HG03442 (cell line): ENCODE data around the gene PPP1R3A.

Experiments used
- ATAC-seq: cut with Tn5 transposase; IDR thresholded peaks from one replicate; pipeline ENCODE4 v1.9.1; 2021; ENCODE audit warnings: mild to moderate bottlenecking, moderate library complexity; ENCODE audit not compliant: unreplicated experiment

Gene PPP1R3A

DNA sequence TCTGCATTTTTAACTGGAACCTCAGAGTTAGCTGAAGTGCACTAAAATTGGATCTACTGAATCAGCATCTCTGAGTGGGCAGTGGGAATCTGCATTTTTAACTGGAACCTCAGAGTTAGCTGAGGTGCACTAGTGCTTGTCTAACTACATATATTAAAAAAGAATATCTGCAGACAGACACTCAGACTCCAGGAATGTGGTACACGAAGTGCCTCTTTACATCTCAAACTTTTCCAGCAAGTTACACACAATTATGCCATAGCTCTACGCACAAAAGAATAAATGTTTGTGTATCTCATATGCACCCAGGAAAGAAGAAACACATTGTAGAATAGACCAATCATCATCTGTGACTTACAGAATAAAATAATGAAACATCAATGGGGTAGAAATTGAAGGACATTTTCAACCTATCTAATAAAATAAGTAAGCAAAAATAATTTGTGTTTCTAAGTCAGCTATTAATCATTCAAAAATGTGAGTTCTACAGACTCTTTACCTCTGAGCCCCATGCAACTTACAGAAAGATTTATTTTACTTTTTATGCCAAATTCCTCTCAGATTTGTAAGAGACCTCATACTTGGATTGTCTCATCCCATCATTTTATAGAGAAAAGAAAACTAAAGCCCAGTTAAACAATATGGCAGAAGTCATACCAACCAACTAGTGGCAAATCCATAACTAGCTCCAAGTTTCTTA is 28.3 kb downstream of the PPP1R3A start:
- no peak for ATAC-seq

DNA sequence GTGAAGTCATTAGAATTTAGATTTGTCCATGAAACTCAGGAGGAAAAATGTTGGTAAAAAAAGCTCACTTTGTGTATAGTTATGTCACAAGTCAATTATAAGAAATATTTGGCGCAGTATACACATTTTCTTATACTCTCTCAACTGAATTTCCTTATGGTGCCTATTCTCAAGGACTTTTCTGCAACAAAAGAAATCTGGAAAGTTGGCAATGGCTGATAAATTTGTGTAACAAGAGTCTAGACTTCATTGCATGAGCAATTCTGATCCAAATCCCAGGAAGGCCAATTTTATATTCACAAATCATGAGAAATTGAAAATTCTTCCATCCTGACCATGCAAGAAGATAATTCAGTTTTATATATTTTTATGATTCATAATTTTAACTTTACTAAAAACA is 35.7 kb downstream of the PPP1R3A start:
- no peak for ATAC-seq

DNA sequence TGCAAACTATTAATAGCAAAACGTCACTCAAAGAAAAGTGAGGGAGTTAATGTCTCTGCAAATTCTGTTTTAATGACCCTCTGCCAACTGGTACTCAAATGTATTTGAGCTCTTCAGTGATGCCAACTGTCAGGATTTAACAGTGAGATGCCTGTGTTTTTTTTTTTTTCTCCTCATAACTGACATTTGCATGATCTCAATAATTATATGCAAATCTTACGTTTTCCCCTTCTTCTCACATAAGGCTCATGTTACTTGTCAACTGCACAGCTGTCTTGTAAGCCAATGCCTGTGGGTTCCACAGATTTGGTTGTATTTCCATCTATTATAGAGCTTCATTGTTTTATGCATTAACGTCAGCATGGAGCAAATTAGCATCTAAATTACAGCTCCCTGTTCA is 38.2 kb downstream of the PPP1R3A start:
- ATAC-seq: no peak

DNA sequence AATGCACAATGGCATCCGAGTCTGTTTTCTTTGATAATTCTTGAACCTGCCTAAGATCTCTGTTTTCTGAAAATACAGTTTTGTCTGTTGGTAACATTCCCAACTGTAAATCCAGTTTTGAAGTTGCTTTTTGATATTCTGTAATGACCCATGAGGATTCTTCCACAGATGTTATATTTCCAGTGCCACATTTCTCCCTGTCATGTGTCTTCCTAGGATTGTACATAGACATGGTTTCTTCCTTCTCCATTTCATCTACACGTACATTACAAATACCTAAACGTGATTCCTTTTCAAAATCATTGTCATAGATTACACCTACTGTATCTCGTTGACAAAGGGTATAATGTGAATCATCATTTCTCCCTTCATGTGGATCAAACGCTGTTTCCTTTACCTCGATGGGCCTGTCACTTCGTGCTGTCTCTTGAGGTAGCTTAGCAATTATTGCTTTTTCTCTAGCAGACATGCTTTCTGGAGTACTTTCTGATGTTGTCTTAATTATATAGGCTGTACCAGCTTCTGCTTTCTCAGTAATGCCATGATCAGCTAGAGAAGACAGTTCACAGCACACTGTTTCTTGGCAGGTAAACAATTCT is 40.3 kb downstream of the PPP1R3A start:
- ATAC-seq: no peak

DNA sequence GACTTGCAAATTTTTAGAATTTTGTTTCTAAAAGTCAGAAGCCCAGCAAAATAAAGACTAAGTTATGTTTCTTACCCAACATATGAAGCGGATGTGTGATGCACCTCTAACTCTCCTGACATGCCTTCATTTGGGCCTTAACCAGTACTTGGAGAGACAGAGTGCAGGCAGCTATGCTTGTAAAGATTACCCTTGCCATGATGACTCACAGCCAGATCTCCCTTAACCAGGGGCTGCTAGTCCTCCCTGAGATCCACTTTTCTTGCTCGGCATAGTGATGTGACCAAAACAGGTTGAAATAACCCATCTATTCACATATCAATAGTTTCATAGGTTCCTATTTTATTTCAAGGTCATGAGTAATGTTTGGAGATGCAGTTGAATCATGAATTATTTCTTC is 43.6 kb downstream of the PPP1R3A start:
- no peak for ATAC-seq

DNA sequence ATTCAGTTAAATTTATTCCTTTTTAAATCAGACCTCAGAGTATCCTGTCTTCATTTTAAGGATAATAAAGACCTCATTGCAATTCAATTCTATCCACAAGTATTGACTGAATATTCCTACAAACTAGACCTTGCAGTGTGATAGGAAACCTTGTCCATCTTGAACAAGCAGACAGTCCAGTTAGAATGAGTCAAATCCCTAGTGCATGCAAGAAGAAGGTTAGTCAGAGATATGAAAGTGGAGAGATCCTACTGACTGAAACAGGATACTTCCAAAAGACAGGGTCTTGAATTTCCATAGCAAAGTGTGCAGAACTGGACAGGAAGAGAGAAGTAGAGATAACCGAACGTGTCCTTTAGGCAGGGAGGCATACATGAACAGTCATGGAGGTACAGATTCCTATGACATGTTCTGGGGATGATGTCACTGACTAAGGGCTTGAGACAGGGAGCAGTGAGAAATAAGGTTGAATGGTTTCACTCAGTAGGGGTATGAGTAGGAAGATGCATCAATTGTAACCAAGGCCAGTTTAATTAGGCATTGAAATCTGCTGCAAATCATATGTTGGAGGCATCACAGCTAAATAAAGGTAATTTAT is 45.2 kb downstream of the PPP1R3A start:
- no peak for ATAC-seq

DNA sequence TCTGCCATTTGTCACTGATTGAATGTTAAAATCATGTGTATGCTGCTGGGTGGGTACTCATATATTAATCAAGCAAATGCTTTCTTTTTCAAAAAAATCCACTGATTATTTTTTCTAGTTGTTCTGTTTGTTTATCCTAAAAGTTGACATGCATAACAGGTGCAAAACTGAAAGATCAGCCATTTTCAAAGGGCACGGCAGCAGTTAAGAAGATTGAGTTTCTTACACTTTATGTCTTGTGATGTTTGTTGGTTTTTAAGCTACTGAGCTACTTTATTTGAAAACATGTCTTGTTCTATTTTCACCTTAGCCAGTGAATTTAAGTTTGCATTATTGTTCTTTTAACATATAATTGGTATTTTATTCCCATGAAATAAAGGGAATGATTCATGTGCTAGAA is 45.8 kb downstream of the PPP1R3A start:
- no peak for ATAC-seq

DNA sequence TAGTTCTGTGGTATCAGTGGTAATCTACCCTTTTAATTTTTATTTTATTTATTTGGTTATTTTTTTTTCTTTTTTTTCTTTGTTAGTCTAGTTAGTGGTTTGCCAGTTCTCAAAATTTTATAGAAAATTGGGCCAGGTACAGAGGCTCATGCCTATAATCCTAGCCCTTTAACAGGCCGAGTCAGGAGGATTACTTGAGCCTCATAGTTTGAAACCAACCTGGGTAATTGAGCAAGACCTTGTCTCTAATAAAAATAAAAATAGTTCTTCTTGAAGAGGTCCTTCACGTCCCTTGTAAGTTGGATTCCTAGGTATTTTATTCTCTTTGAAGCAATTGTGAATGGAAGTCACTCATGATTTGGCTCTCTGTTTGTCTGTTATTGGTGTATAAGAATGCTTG is 51.5 kb downstream of the PPP1R3A start:
- no peak for ATAC-seq

DNA sequence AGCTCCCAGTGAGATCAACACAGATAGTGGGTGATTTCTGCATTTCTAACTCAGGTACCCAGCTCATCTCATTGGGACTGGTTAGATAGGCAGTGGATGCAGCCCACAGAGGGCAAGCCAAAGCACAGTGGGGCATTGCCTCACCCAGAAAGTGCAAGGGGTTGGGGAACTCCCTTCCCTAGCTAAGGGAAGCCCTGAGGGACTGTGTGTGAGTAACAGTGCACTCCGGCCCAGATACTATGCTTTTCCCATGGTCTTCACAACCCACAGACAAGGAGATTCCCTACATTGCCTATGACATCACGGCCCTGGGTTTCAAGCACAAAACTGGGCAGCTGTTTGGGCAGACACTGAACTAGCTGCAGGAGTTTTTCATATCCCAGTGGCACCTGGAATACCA is 62.8 kb downstream of the PPP1R3A start:
- ATAC-seq: no peak

DNA sequence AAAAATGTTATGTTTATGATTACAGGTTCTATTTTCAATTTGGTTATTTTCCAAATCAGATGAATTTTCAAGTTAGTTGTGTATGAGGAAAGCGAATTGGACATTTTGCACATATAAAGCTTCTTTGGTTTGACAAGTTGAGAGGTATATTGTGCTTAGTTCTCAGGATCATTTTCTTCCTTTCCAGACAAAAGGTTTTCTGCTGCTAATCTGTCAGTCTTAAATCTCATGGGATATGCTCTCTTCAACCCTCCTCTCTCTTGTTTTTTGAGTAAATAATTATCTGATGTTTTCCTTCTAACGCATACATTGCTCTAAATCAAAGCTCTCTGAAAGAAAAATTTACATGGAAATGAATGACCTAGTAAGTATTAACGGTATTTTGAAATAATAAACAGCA is 77.9 kb downstream of the PPP1R3A start:
- no peak for ATAC-seq

DNA sequence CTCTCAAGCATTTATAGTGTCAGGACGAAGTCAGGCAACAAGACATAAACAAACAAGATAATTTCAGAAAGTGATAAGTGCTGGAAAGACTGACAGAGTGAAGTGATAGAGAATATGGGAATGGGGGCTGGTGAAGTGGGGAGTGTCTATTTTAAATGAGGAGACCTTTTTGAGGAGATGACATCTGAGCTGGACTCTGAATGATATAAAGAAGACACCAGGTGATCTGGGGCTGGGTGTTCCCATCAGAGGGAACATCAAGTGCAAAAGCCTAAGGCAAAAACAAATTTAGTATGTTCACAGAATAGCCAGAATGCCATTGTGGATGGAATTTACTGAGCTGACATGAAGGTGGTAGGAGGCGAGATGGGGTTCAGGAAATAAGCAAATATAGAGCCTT is 83.4 kb downstream of the PPP1R3A start:
- ATAC-seq: no peak

DNA sequence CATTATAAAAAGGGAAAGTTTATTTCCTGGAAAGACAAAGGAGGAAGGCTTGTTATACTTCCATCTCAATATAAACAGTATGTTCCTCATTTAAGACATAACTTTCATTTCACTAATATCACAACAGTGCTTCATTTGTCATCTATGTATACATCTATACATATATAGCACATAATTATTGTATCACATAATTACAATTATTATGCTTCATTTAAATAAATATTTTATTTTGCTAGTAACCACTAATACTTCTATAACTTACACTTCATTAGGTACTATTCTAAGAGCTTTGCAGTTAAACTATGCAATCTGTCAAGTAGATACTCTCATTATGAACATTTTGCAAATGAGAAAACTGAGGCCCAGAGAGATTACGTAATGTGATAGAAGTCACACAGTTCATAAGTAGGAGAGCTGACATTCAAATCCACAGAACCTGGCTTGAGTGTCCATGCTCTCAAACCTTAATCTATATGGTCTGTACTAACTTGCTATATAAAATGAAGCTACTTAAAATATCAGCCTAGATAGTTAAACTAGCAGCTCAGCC is 86.5 kb downstream of the PPP1R3A start:
- ATAC-seq: no peak

DNA sequence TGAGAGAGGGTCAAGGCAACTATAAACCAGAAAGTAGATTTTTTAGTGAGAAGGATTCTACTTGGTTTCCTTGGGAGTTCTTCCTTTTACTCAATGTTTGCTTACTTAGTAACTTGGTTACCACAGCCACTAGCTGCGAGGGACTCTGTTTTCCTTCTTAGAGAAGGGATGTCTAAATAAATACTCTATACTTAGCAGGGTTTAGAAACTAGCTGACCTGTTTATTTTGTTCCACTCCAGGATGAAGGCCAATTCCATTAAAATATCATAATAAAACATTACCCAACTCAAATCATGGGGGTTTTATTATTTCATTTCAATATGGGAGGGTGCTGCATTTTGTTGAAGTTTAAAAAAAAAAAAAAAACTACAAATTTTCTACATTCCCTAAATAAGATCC is 87.3 kb downstream of the PPP1R3A start:
- no peak for ATAC-seq

DNA sequence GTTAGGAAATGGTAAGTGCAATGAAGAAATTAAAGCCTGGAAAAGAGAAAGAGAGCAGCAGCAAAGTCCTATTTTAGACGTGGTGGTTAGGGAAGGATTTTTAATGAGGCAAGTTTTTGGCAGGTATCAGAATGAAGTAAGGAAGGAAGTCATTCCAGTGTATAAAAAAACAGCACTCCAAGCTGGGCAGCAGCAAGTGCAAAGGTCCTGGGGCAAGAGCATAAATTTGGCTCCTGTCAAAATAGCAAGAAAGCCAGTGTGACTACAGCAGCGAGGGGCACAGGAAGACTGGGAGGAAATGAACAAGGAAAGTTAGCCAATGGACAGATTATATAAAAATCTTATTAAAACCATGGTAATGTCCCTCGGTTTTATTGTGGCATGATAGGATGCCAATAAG is 90.2 kb downstream of the PPP1R3A start:
- no peak for ATAC-seq
